Body of pancreas (tissue), 4 donors: ENCODE measurements around the gene PRR14L.

ENCODE experiments used
- POLR2A ChIP-seq, 3 donors: fragments of 450-650 bp; IDR thresholded peaks; one replicate each; pipeline ENCODE4 v1.6.1; 2016; ENCODE audit warnings: antibody characterized with exemption in 3 of 3, mild to moderate bottlenecking in 2 of 3
- TF ChIP-seq, protein P1 (sequence below), 7 experiments: fragments of 450-650 bp in 4 of 7; fragments of 200-600 bp in 3 of 7; sonication (generic) in 3 of 7; IDR thresholded peaks; one replicate each; pipeline ENCODE4 v1.5.1; 2016 to 2019; ENCODE audit warnings: antibody characterized with exemption in 7 of 7

DNA sequence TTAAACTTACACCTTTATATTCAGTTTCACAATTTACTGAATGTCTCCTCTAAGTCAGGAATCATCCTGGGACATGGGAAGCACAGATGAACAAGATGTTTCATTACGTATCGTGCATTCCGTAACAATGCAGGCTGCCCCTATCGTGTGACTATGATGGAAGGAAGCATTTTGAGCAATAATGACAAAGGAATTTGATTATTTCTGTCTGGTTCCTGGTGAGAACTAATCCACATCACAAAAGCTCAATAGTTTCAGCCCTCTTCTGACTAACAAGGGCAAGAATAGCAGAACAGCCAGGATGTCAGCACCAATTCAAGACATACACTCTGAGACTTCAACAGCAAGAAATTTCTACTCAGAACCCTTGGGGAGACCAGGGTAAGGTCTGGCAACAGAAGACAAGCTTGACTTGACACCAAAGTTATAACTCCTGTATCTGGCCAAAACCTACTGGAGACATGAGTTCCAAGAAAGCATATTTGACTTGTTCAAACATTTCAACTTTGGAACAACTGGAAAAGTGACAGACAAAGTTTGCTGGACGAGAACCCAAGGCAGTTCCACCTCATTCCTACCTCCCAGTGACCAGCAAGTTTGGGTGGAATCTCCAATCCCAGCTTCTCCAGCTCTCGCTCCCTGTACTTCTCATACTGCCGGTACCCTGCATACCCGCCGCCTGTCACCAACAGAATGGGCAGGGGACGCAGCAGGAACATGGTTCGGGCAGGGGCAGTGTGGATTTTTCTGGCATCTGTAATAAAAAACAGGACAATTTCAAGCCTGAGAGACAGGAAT is 102.2 kb downstream of the PRR14L start:
- TF ChIP-seq, protein P1, sequence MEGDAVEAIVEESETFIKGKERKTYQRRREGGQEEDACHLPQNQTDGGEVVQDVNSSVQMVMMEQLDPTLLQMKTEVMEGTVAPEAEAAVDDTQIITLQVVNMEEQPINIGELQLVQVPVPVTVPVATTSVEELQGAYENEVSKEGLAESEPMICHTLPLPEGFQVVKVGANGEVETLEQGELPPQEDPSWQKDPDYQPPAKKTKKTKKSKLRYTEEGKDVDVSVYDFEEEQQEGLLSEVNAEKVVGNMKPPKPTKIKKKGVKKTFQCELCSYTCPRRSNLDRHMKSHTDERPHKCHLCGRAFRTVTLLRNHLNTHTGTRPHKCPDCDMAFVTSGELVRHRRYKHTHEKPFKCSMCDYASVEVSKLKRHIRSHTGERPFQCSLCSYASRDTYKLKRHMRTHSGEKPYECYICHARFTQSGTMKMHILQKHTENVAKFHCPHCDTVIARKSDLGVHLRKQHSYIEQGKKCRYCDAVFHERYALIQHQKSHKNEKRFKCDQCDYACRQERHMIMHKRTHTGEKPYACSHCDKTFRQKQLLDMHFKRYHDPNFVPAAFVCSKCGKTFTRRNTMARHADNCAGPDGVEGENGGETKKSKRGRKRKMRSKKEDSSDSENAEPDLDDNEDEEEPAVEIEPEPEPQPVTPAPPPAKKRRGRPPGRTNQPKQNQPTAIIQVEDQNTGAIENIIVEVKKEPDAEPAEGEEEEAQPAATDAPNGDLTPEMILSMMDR (IDR thresholded peaks at IDR 0.05): no peak
- TF ChIP-seq POLR2A (IDR thresholded peaks at IDR 0.05): no peak
